H9 (cell line): ENCODE measurements around the gene HSPA1L. TPM values are rescaled to one million over a fixed set of nuclear protein-coding genes. Genes with fewer than 3 reads are reported as not detected.

Source experiments
- DNase-seq: peaks from one replicate; pipeline ENCODE4 v3.0.0-alpha.2; 2017
- H2AFZ ChIP-seq: one replicate; pipeline ENCODE4 v1.6.1; 2013; ENCODE audit warnings: mild to moderate bottlenecking, low read length, control low read depth, moderate library complexity
- H2AK5ac ChIP-seq: 2 replicates; pipeline ENCODE4 v1.6.1; 2013; ENCODE audit warnings: low read length, control low read depth, mixed read lengths; ENCODE audit not compliant: insufficient read length
- H2BK120ac ChIP-seq: one replicate; pipeline ENCODE4 v1.6.1; 2013; ENCODE audit warnings: low read depth, mild to moderate bottlenecking, low read length, control low read depth, inconsistent platforms; ENCODE audit not compliant: poor library complexity, severe bottlenecking
- H2BK12ac ChIP-seq: 2 replicates; pipeline ENCODE4 v1.6.1; 2013; ENCODE audit warnings: low read length, control low read depth, mixed read lengths, low read depth; ENCODE audit not compliant: insufficient read length
- H2BK15ac ChIP-seq: 2 replicates; pipeline ENCODE4 v1.6.1; 2013; ENCODE audit warnings: low read depth, low read length, control low read depth
- H2BK20ac ChIP-seq: one replicate; pipeline ENCODE4 v1.6.1; 2013; ENCODE audit warnings: low read depth, mild to moderate bottlenecking, low read length, control low read depth, inconsistent platforms; ENCODE audit not compliant: poor library complexity, severe bottlenecking
- H2BK5ac ChIP-seq: 2 replicates; pipeline ENCODE4 v1.6.1; 2013; ENCODE audit warnings: low read length, control low read depth, mixed read lengths; ENCODE audit not compliant: insufficient read length
- H3K14ac ChIP-seq: 2 replicates; pipeline ENCODE4 v1.6.1; 2013; ENCODE audit warnings: low read length, control low read depth; ENCODE audit not compliant: insufficient read depth
- H3K18ac ChIP-seq: 2 replicates; pipeline ENCODE4 v1.6.1; 2013; ENCODE audit warnings: low read depth, mild to moderate bottlenecking, mixed read lengths, low read length, control low read depth; ENCODE audit not compliant: insufficient read length
- H3K23ac ChIP-seq: 2 replicates; pipeline ENCODE4 v1.6.1; 2013; ENCODE audit warnings: low read length, control low read depth, mixed read lengths, low read depth; ENCODE audit not compliant: insufficient read length
- H3K23me2 ChIP-seq: 2 replicates; pipeline ENCODE4 v1.6.1; 2013; ENCODE audit warnings: low read depth, mild to moderate bottlenecking, mixed read lengths, low read length, control low read depth; ENCODE audit not compliant: insufficient read length, poor library complexity, severe bottlenecking
- H3K27ac ChIP-seq: 2 replicates; pipeline ENCODE4 v1.5.1; 2013; ENCODE audit warnings: low read length, control low read depth, mixed read lengths, low read depth; ENCODE audit not compliant: insufficient read length
- H3K27me3 ChIP-seq: 2 replicates; pipeline ENCODE4 v1.6.1; 2013; ENCODE audit warnings: low read length, control low read depth, inconsistent platforms; ENCODE audit not compliant: insufficient read depth
- H3K4ac ChIP-seq: 2 replicates; pipeline ENCODE4 v1.6.1; 2013; ENCODE audit warnings: low read depth, mild to moderate bottlenecking, control low read depth, inconsistent platforms, low read length, moderate library complexity
- H3K4me1 ChIP-seq: 2 replicates; pipeline ENCODE4 v1.6.1; 2013; ENCODE audit warnings: low read length, control low read depth, inconsistent platforms; ENCODE audit not compliant: insufficient read depth
- H3K4me2 ChIP-seq: 2 replicates; pipeline ENCODE4 v1.6.1; 2013; ENCODE audit warnings: low read length, control low read depth, mixed read lengths; ENCODE audit not compliant: insufficient read length, insufficient read depth
- H3K56ac ChIP-seq: 2 replicates; pipeline ENCODE4 v1.6.1; 2013; ENCODE audit warnings: low read depth, mild to moderate bottlenecking, mixed read lengths, low read length, control low read depth; ENCODE audit not compliant: insufficient read length
- H3K79me1 ChIP-seq: 2 replicates; pipeline ENCODE4 v1.6.1; 2013; ENCODE audit warnings: low read depth, mild to moderate bottlenecking, moderate library complexity, low read length, control low read depth, inconsistent platforms; ENCODE audit not compliant: insufficient read depth, poor library complexity, severe bottlenecking
- H3K79me2 ChIP-seq: 2 replicates; pipeline ENCODE4 v1.6.1; 2013; ENCODE audit warnings: low read length, control low read depth, inconsistent platforms; ENCODE audit not compliant: insufficient read depth
- H3K9ac ChIP-seq: 2 replicates; pipeline ENCODE4 v1.6.1; 2013; ENCODE audit warnings: low read length, control low read depth, mixed read lengths; ENCODE audit not compliant: insufficient read length; ENCODE audit errors: extremely low read depth
- H3K9me3 ChIP-seq: one replicate; pipeline ENCODE4 v1.6.1; 2013; ENCODE audit warnings: low read depth, low read length, inconsistent platforms; ENCODE audit not compliant: control insufficient read depth
- H3T11ph ChIP-seq: one replicate; pipeline ENCODE4 v1.6.1; 2013; ENCODE audit warnings: mild to moderate bottlenecking, low read length, control low read depth, inconsistent platforms
- H4K20me1 ChIP-seq: one replicate; pipeline ENCODE4 v1.6.1; 2013; ENCODE audit not compliant: control insufficient read depth, insufficient read length, insufficient read depth
- H4K5ac ChIP-seq: 2 replicates; pipeline ENCODE4 v1.6.1; 2013; ENCODE audit warnings: low read depth, mild to moderate bottlenecking, mixed read lengths, low read length, control low read depth; ENCODE audit not compliant: insufficient read length
- H4K8ac ChIP-seq: replicated peaks from 2 replicates; pipeline ENCODE4 v1.6.1; 2013; ENCODE audit warnings: low read length, control low read depth, mixed read lengths, low read depth; ENCODE audit not compliant: insufficient read length
- H4K91ac ChIP-seq: 2 replicates; pipeline ENCODE4 v1.6.1; 2013; ENCODE audit warnings: low read depth, mild to moderate bottlenecking, moderate library complexity, mixed read lengths, low read length, control low read depth; ENCODE audit not compliant: insufficient read length
- H3K27ac Mint-ChIP-seq, 3 experiments: 2 replicates in 2 of 3; 3 replicates in 1 of 3; pipeline ENCODE4 v1.8.0; 2020 to 2021; ENCODE audit warnings: mixed read lengths in 3 of 3, mild to moderate bottlenecking in 1 of 3, moderate library complexity in 1 of 3
- H3K27me3 Mint-ChIP-seq: 2 replicates; pipeline ENCODE4 v1.8.0; 2021; ENCODE audit warnings: low read depth, mild to moderate bottlenecking, moderate library complexity, mixed read lengths
- H3K36me3 Mint-ChIP-seq, 3 experiments: 2 replicates in 2 of 3; 3 replicates in 1 of 3; pipeline ENCODE4 v1.8.0; 2020 to 2021; ENCODE audit warnings: low read depth in 3 of 3, mixed read lengths in 3 of 3; ENCODE audit not compliant: insufficient read depth in 1 of 3
- H3K4me1 Mint-ChIP-seq, 2 experiments: 2 replicates each; pipeline ENCODE4 v1.8.0; 2020; ENCODE audit warnings: mixed read lengths in 2 of 2
- H3K4me3 Mint-ChIP-seq, 2 experiments: 2 replicates in 1 of 2; 3 replicates in 1 of 2; pipeline ENCODE4 v1.8.0; 2020 to 2021; ENCODE audit warnings: mild to moderate bottlenecking in 2 of 2, mixed read lengths in 2 of 2, moderate library complexity in 1 of 2
- H3K9me3 Mint-ChIP-seq, 2 experiments: 2 replicates in 1 of 2; 3 replicates in 1 of 2; pipeline ENCODE4 v1.8.0; 2020; ENCODE audit warnings: mild to moderate bottlenecking in 2 of 2, mixed read lengths in 2 of 2, moderate library complexity in 1 of 2
- CTCF ChIP-seq: fragments of 200-600 bp; sonication (generic); conservative IDR thresholded peaks from 3 replicates; pipeline ENCODE4 v1.8.0; 2021; ENCODE audit warnings: antibody characterized with exemption, mild to moderate bottlenecking
- WGBS: extraction: QIAGEN DNeasy Blood & Tissue Kit; methylation state at CpG from one replicate; pipeline ENCODE4 v1.1.7; 2013; ENCODE audit warnings: missing lambda C conversion rate, low lambda C conversion rate, mixed read lengths; ENCODE audit not compliant: insufficient read length; ENCODE audit errors: extremely low coverage; 5-methylcytosine and 5-hydroxymethylcytosine counted together
- total RNA-seq: library from RNA; stranded (reverse); gene quantifications from 2 replicates; pipeline ENCODE4 v1.2.1, GENCODE V29; 2021

HSPA1L gene
- total RNA-seq, 1 experiment from 2014 or later: 2.5 TPM

- H3K9me3 ChIP-seq: no peaks in the 10 kb centered on the region
- H3K23ac ChIP-seq: no peak within 1 kb of the TSS
- no peak within 1 kb of the TSS for H3T11ph ChIP-seq
- H3K23me2 ChIP-seq: peaks cover 3% of the 10 kb centered on the region
- no peak within 1 kb of the TSS for H2BK20ac ChIP-seq
- no peaks in the 10 kb centered on the region for H4K20me1 ChIP-seq
- H3K4ac ChIP-seq: no peak within 1 kb of the TSS
- H3K79me2 ChIP-seq: peaks cover 2% of the 10 kb centered on the region; the same call in 1 of the 2 replicates
- DNase-seq: peak; percentile 95
- H2BK15ac ChIP-seq: no peak within 1 kb of the TSS
- TF ChIP-seq CTCF: peak; percentile 83
- H2AK5ac ChIP-seq: no peak within 1 kb of the TSS
- H3K9me3 Mint-ChIP-seq: no peaks in the 10 kb centered on the region
- peak within 1 kb of the TSS; percentile 93 for H3K14ac ChIP-seq
- H2BK12ac ChIP-seq: no peak within 1 kb of the TSS
- H3K4me1 ChIP-seq: no peaks in the 10 kb centered on the region
- H3K18ac ChIP-seq: peak within 1 kb of the TSS; percentile 68
- no peak within 1 kb of the TSS for H4K8ac ChIP-seq
- H3K27me3 Mint-ChIP-seq: no peaks in the 10 kb centered on the region
- peak within 1 kb of the TSS; percentile 77 for H3K4me2 ChIP-seq
- peaks cover 10 to 52% (median 42%) of the 10 kb centered on the region in 3 experiments for H3K36me3 Mint-ChIP-seq
- no peak within 1 kb of the TSS for H2BK120ac ChIP-seq
- no peak within 1 kb of the TSS for H3K56ac ChIP-seq
- no peak within 1 kb of the TSS for H4K5ac ChIP-seq
- H3K9ac ChIP-seq: peak within 1 kb of the TSS; percentile 72
- H3K4me1 Mint-ChIP-seq: peaks cover 10% of the 10 kb centered on the region in 2 experiments
- peak within 1 kb of the TSS; percentile 98 for H3K4me3 Mint-ChIP-seq
- H3K27me3 ChIP-seq: no peaks in the 10 kb centered on the region
- no peak within 1 kb of the TSS for H2BK5ac ChIP-seq
- no peaks in the 10 kb centered on the region for H3K79me1 ChIP-seq
- H4K91ac ChIP-seq: no peak within 1 kb of the TSS
- no CpG with 5 or more reads among the region's 75 CpGs for WGBS
- H3K27ac Mint-ChIP-seq: peak within 1 kb of the TSS; percentile 97 to 98 (median 98)
- no peak within 1 kb of the TSS for H3K27ac ChIP-seq
- H2AFZ ChIP-seq: no peak within 1 kb of the TSS
Measured at GRCh38 chr6:31795616-31796298, 19.3 kb downstream of the HSPA1L start, which contains the start of gene VARS1. TSS of gene VARS1 (minus strand) at chr6:31795752. CDS start at chr6:31795217, 535 bp downstream.
